ENCODE data around the gene ZNF408.
"Not testable (repeated sequence)": the region's sequence is repeated elsewhere in the genome, so short reads cannot be mapped to it uniquely, and the experiment has no call there.

ZNF408 gene

DNA sequence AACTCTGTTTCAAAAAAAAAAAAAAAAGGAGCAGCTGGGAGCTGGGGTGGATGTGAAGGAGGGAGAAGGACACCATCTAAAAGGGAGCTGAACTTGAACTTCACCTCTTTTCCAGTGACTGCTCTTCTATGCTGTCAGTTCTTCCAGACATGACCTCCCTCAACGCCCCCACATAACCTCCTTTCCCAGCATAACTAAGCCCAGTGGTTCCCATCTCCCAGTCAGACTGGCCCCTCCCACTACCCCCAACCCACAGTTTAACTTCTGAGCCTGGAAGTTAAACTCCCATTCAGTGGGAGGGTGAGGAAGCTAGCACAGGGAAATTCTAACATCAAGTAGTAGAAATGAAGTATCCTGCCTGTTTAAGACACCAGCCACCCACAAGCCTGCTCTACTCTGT is 2.2 kb upstream of the ZNF408 start:
- no peak for DNase-seq

DNA sequence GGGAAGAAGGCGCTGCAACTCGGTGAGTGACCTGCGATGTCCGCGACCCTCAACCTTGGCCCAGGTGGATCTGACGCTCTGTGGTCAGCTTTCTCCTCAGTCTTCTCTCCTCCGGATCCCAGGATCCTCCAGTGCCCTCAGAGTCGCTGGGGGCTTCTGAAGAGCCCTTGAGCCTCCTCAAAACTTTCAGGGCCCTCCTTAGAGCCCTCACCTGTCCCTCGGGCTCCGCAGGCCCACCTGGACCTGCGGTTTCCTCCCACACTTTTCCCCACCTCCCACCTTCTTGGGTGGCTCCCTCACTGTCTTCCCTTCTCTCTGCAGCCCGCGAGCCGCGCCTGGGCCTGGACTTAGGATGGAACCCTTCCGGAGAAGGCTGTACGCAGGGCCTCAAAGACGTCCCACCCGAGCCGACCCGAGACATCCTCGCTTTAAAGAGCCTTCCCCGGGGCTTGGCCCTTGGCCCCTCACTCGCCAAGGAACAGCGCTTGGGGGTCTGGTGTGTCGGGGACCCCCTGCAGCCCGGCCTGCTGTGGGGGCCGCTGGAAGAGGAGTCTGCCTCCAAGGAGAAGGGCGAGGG is 335 bp downstream of the ZNF408 start:
- no peak for DNase-seq

DNA sequence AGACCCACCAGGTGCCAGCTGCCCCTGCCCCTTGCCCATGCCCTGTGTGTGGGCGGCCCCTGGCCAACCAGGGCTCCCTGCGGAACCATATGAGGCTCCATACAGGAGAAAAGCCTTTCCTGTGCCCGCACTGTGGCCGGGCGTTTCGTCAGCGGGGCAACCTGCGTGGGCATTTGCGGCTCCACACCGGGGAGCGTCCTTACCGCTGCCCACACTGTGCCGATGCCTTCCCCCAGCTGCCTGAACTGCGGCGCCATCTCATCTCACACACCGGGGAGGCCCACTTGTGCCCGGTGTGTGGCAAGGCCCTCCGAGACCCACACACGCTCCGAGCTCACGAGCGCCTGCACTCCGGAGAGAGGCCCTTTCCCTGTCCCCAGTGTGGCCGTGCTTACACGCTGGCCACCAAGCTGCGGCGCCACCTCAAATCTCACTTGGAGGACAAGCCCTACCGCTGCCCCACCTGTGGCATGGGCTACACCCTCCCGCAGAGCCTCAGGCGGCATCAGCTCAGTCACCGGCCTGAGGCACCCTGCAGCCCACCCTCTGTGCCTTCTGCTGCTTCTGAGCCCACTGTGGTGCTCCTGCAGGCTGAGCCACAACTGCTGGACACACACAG is 4.3 kb downstream of the ZNF408 start:
- DNase-seq: no peak

DNA sequence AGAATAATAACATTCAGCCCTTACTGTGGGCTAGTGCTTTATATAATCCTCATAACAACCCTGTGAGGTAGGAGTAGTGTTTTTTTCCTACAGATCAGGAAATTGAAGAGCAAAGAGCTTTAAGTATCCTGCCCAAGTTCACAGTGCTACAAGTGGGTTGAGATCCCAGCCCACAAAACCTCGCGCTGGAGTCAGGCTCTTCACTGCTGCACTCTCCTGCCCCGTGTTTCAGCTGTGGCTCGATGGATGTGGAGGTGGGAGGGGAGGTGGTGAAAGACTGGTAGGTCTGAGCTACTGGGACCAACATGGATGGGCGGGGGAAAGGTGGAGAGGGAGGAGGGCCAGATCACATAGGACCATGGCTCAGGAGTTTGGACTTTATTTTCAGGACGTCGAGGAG is 6.1 kb downstream of the ZNF408 start:
- no peak for DNase-seq

DNA sequence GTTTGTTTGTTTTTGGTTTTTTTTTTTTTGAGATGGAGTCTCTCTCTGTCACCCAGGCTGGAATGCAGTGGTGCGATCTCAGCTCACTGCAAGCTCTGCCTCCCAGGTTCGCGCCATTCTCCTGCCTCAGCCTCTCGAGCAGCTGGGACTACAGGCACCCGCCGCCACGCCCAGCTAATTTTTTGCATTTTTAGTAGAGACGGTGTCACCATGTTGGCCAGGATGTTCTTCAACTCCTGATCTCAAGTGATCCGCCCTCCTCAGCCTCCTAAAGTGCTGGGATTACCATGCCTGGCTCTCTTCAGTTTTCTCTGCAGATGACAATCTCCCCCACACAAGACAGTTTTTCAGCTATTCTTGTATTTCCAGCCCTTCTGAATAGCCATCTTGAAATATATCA is 8.5 kb downstream of the ZNF408 start:
- not testable (repeated sequence) for DNase-seq

DNA sequence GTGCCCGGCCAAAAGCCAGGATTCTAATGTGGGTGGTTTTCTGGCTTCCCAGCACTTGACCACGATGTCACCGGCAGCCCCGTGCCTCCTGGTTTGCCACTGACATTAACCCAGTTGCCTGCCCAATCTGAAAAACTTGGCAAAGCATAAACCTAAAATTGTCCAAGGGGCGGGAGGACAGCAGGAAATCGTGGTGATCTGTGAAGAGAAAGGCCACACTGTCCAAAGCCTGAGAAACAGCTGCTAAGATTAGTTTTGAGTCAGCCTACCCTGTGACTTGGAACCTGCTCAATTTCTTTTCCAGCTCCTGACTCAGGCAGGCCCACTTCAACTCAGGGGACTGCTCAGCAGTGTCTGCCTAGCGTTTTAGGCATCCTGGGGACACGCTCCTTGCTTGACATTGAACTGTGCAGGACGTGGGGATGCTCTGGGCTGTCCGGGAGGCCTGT is 10.0 kb downstream of the ZNF408 start:
- no peak for DNase-seq

DNA sequence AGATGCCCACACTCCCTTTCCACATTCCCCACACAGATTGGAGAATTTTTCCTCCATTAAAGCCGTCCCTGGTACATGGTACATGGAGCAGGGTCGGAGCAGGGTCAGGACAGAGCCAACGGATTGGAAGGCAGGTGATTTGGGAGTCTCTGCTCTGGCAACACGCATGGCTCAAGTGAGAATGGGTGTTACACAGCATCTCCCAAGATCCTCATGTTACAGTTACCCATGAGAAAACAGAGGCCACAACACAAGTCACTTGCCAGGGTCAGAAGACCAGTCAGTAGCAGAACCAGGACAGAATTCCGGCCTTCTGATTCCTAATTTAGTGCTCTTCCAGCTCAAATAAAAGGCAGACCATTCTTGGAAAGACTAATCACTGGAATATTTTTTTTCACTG is 10.5 kb downstream of the ZNF408 start:
- DNase-seq: no peak

DNA sequence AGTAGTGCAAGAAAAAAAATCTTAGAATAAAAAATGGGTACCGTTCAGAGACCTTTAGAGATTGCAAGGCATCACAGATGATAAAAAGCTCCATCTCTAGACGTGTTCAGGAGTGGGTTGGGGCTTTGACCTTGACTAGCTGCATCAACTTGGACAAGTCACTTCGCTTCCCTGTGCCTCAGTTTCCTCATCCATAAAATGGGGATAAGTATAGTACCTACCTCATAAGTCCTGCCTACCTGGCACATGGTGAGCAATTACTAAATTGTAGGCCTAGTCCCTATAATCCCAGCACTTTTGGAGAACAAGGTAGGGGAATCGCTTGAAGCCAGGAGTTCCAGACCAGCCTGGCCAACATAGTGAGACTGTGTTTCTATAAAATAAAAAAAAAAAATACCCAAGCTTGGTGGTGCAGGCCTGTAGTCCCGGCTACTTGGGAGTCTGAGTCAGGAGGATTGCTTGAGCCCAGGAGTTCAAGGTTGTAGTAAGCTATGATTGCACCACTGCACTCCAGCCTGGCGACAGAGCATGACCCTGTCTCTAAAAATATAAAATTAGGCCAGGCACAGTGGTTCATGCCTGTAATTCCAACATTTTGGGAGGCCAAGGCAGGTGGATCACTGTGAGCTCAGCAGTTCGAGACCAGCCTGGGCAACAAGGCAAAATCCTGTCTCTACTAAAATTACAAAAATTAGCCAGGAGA is 12.2 kb downstream of the ZNF408 start:
- DNase-seq: no peak

DNA sequence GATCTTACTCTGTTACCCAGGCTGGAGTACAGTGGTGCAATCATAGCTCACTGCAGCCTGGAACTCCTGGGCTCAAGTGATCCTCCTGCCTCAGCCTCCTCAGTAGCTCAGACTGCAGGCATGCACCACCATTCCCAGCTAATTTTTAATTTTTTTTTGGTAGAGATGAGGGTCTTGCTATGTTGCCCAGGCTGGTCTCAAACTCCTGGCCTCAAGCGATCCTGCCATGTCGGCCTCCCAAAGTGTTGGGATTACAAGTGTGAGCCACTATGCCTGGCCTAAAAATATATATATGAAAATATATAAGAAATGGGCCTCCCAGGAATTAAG is 17.0 kb downstream of the ZNF408 start:
- not testable (repeated sequence) for DNase-seq

DNA sequence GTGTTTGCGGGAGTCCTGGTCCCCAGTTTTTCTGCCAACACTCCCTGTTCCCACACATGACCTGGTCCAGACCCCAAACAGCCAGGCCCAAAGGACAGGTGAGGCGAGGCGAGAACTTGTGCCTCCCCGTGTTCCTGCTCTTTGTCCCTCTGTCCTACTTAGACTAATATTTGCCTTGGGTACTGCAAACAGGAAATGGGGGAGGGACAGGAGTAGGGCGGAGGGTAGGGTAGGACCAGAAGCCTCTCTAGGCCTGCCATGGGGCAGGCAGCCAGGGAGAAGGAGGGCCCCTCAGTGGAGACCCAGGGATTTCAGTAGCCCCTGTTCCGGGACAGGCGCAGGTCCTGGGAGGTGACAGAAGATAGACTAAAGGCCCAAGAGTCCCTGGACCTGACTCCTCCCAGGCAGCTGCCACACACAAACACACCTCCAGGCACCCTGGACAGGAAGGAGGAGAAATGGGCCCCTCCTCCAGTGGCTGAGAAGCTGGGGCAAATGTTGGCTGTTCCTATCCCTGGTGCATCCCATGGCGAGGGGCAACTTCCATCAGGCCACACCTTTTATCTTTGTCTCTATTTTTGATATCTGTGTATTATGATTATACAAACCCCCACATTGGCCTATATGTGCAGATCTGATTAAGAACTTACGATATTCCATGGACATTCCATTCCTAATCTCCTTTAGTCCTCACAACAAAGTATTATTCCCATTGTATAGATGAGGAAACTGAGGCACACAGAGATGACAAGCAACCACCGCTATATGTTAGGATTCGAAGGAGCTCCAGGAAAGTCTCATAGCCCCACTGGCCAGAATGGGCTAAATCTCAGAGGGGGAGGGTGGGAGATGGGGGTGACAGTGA is 17.6 kb downstream of the ZNF408 start:
- no peak for DNase-seq

DNA sequence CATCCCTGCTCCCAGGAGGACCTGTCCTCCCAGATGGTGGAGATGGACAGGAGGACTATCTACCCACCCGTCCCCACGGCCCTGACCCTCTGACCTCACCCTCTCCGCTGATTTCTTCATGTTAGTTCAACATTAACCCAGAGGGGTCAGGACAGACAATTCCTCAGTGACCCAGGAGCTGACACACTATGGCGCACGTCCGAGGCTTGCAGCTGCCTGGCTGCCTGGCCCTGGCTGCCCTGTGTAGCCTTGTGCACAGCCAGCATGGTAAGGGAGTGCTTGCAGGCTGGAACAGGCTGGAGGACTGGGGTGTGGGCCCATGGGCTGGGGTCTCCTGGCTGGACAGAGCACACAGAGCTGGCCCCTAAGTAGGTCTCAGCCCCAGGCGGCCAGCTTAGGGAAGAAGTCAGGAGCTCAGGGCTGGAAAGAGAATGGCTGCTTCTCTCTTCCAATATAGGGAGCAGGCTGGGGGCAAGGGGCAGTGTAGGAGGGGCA is 18.3 kb downstream of the ZNF408 start, which contains the start of gene F2:
Gene F2, plus strand, starts transcription at position 166 of the 495 bp plus-strand sequence. Its CDS starts 23 bp downstream, at position 189.
- DNase-seq: no peak

DNA sequence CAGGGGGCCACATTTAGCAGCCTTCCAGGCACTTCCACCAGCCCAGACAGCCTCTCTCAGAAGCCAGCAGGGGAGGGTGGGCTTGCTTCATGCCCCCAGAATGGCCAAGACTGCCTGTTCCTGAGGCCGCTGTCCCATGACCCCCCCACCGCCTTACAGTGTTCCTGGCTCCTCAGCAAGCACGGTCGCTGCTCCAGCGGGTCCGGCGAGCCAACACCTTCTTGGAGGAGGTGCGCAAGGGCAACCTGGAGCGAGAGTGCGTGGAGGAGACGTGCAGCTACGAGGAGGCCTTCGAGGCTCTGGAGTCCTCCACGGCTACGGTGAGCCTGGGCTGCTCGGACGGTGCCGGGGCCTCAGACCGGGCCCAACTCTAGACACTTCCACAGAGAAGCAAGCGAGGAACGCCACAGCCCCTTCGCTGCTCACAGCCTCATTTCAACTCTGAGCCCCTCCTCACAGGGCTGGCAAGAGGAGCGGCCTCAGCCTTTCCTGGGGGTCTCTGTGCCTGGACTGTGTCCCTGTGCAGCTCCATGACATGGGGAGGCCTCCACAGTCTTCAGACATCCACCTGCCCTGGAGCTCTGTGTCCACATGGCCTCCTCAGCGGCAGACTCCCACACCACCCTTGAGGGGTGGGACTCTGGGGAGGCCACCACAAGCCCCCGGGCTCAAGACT is 18.9 kb downstream of the ZNF408 start:
- DNase-seq: no peak

DNA sequence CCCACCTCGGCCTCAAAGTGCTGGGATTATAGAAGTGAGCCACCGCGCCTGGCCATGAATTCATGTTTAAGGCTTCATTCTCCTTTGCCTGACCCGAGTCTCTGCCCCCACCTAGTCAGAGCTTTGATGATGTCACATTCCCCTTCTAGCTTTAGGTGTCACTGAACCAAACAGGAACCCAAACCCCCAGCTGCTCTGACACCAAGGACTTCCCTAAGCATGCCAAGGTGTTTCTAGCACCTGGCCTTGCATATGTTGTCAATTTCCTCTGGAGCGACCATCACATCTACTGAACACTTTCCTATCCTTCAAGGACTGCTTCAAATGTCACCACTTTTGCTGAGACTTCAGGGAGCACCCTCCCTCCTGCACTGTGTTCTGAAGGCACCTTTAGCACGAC is 20.5 kb downstream of the ZNF408 start:
- DNase-seq: no peak

DNA sequence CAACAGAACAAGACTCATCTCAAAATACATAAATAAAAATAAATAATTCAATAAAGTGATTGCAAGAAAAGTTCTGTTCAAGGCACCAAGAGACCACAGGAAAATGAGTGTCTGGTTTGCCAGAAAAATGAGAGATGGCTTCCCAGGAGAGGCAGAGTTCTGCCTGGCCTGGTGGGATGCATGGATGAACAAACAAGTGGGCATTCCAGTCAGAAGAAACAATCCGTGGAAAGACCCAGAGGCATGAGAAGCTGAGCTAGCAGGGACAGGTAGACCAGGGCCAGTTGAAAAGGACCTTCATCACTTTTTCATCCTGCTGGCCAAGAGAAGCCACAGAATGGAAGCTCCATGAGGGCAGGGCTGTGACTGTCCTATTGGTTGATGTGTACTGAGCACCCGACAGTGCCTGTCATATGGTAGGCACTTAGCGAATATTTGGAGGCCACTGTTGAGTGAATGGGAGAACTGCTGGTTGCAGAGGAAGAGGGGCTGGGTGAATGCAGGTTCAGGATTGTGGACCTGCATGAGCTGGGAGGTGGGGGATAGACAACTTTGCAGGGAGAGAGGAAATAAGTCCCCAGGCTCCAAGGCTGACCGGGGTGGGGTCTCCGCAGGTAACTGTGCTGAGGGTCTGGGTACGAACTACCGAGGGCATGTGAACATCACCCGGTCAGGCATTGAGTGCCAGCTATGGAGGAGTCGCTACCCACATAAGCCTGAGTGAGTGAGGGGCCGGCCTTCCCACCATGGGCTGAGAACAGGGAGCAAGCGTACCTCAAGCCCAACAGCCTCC is 21.9 kb downstream of the ZNF408 start:
- no peak for DNase-seq

DNA sequence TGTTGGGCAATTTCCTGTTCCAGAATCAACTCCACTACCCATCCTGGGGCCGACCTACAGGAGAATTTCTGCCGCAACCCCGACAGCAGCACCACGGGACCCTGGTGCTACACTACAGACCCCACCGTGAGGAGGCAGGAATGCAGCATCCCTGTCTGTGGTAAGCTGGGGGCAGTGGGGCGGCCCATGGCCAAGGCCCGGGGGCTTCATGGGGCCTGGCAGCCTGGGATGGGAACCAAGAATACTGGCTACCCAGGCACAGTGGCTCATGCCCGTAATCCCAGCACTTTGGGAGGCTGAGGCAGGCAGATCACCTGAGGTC is 22.5 kb downstream of the ZNF408 start:
- DNase-seq: no peak

DNA sequence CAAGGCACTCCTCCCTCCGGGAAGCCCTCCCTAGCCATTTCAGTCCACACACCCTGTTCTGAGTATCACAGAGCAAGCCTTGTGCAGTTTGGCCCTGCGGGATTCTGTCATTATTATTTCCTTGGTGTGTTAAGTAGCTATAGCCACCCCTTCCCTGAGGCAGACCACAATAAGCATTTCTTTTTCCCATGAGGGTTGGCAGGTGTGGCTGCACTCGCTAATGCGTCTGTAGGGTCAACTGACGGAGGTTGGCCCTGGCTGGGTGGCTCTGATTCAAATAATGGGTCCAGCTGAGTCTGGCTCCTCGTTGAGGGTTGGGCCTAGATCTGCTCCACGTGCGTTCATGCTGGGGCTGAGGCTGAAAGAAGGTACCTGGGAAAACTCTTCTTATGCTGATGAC is 23.3 kb downstream of the ZNF408 start:
- DNase-seq: no peak

DNA sequence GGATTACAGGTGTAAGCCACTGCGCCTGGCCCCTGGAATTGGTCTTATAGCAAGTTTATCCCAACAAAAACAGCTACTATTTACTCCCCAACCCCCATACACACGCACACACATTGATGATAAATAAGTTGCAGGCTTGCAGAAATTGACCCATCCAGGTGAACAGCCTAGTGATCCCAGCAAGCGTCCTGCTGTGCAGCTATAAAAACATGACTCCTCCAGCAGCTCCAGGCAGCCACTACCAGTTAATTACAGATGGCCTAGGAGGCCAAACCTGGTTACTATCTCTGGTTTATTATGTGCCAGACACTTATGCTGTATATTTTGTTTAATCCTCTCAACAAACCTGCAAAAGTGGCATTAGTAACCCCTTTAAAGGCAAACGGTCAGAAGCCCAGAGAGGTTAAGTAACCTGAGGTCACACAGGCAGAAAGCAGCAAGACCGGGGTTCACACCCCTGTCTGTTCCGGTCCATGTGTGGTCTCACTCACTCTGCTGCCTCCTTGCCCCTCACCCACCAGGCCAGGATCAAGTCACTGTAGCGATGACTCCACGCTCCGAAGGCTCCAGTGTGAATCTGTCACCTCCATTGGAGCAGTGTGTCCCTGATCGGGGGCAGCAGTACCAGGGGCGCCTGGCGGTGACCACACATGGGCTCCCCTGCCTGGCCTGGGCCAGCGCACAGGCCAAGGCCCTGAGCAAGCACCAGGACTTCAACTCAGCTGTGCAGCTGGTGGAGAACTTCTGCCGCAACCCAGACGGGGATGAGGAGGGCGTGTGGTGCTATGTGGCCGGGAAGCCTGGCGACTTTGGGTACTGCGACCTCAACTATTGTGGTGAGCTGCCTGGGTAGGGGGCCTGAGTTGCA is 24.7 kb downstream of the ZNF408 start:
- no peak for DNase-seq

DNA sequence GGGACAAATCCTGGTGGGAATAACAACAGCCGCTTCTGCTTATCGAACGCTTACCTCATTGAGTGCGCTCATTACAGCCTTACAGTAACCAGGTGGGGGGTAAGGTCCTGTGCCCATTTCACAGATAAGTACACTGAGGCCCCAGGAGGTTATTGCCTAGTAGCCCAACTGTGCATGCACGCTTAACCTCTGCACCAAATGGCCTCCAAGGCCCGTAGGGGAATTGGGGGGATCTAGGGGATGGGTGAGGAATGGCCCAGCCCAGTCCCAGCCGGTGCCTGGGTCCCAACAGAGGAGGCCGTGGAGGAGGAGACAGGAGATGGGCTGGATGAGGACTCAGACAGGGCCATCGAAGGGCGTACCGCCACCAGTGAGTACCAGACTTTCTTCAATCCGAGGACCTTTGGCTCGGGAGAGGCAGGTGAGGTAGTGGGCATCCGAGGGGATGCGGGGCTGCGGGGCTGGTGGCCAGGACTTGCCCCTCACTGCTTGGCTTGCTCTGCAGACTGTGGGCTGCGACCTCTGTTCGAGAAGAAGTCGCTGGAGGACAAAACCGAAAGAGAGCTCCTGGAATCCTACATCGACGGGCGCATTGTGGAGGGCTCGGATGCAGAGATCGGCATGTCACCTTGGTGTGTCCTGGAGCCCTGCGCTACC is 25.5 kb downstream of the ZNF408 start:
- DNase-seq: no peak

DNA sequence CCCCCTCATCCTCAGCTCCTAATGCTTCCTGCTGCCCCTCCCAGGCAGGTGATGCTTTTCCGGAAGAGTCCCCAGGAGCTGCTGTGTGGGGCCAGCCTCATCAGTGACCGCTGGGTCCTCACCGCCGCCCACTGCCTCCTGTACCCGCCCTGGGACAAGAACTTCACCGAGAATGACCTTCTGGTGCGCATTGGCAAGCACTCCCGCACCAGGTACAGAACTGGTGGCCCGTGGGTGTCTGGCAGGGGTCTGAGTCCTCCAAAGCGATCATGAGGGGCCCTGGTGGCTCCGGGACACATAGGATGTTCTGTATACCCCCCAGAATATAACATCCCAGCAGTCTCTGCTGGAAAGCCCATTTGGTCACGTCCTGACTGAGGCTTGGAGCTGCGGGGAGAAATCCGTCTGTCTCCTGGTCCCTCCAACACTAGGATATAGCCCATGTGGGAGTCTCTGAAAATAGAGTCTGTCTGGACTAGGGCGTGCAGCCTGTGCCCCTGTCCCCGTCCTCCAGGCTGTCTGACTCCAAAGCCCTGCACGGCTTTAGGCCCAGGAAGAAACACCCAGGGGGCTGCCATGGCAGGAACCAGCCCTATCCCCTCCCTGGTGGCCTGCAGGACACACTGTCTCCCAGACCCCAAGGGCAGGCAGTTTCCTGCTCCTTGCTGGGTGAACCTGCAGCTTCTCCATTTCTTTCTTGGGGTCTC is 27.3 kb downstream of the ZNF408 start:
- no peak for DNase-seq

DNA sequence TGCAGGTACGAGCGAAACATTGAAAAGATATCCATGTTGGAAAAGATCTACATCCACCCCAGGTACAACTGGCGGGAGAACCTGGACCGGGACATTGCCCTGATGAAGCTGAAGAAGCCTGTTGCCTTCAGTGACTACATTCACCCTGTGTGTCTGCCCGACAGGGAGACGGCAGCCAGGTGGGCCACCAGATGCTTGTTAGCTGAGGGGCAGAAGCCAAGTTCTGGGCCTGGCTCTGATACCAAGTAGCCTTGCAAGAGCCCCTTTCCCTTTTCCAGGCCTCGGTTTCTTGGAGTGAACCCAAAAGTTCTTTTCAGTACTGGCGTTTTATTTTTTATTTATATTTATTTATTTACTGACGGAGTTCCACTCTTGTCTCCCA is 27.8 kb downstream of the ZNF408 start:
- DNase-seq: no peak

Data from activated CD4-positive, alpha-beta T cell treated with anti-CD3 and anti-CD28 coated beads, Interleukin-2, Interleukin-6, amounts not matched to agents 100 ng/mL and 50 ng/mL, durations not matched to agents 16 hours and 8 hours (primary cell).